GM12875 (cell line): ENCODE measurements around the gene NFKBIB.
"Not testable (repeated sequence)": the region's sequence is repeated elsewhere in the genome, so short reads cannot be mapped to it uniquely, and the experiment has no call there.

Experiments
- H3K4me3 ChIP-seq: one replicate; pipeline ENCODE4 v1.5.1; 2011; ENCODE audit warnings: low read depth, low read length, control low read depth
- TF ChIP-seq, protein P1 (sequence below): IDR thresholded peaks from 2 replicates; pipeline ENCODE4 v1.5.1; 2011; ENCODE audit warnings: low read depth, mild to moderate bottlenecking, control low read depth, inconsistent platforms, low read length, moderate library complexity, borderline replicate concordance; ENCODE audit not compliant: insufficient read depth

NFKBIB gene

DNA sequence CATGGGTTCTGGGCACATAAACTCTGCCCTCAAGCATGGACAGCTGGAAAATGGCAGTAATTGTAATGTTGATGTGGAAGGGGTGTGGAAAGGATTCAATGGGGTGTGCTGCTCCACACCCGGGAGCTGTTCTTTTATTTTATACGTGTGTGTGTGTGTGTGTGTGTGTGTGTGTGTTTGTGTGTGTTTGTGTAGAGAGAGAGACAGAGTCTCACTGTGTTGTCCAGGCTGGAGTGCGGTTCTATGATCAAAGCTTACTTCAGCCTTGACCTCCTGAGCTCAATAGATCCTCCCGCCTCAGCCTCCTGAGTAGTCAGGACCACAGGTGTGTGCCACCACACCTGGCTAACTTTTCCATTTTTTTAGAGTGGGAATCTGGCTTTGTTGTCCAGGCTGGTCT is 33.8 kb downstream of the NFKBIB start:
- TF ChIP-seq, protein P1, sequence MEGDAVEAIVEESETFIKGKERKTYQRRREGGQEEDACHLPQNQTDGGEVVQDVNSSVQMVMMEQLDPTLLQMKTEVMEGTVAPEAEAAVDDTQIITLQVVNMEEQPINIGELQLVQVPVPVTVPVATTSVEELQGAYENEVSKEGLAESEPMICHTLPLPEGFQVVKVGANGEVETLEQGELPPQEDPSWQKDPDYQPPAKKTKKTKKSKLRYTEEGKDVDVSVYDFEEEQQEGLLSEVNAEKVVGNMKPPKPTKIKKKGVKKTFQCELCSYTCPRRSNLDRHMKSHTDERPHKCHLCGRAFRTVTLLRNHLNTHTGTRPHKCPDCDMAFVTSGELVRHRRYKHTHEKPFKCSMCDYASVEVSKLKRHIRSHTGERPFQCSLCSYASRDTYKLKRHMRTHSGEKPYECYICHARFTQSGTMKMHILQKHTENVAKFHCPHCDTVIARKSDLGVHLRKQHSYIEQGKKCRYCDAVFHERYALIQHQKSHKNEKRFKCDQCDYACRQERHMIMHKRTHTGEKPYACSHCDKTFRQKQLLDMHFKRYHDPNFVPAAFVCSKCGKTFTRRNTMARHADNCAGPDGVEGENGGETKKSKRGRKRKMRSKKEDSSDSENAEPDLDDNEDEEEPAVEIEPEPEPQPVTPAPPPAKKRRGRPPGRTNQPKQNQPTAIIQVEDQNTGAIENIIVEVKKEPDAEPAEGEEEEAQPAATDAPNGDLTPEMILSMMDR = no peak
- H3K4me3 ChIP-seq = no peak overlapping the region

DNA sequence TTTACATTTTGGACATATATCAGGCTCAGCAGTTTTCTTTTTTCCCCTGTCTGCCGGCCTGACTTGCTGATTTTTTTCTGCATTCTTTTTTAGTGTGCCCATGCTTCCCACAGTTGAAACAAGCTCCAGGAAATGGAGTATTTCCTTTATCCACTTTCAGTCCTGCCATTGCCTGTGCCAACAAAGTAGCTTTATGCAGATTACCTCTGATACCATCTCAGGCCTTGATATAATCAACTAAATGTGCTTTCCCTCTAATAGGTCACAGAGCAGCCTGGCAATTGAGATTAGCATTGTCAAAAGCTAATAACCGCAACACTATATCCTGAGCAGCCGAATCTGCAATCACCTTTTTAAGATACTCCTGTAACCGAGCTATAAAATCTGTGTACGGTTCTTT is 40.2 kb downstream of the NFKBIB start:
- TF ChIP-seq, protein P1 = no peak
- no peak overlapping the region for H3K4me3 ChIP-seq

DNA sequence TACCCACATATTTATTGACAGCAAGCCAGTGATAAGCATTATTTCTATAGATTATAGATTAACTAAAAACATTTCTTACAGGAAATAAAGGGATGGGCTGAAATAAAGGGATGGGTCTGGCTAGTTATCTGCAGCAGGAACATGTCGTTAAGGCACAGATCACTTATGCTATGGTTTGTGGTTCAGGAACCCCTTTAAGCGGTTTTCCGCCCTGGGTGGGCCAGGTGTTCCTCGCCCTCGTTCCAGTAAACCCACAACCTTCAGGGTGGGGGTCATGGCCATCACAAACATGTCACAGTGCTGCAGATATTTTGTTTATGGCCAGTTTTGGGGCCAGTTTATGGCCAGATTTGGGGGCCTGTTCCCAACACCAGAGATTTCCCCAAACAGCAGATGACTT is 41.7 kb downstream of the NFKBIB start:
- H3K4me3 ChIP-seq = not testable (repeated sequence)

DNA sequence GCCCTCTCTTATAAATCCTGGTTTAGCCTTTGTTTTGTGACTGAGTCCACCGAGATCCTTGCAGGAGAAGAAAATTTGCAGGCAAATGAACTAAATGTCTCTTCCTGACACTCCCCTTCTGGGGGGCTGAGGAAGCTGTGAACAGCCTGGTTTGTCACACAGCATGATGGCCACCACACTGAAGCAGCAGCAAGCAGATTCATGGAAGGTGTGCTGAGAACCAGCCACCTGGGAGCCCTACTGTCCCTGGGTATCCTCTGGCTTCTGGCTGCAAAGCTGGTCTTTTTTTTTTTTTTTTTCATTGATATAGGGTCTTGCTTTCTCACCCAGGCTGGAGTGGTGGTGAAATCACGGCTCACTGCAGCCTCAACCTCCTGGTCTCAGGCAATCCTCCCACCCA is 42.2 kb downstream of the NFKBIB start:
- TF ChIP-seq, protein P1 = no peak
- no peak overlapping the region for H3K4me3 ChIP-seq

DNA sequence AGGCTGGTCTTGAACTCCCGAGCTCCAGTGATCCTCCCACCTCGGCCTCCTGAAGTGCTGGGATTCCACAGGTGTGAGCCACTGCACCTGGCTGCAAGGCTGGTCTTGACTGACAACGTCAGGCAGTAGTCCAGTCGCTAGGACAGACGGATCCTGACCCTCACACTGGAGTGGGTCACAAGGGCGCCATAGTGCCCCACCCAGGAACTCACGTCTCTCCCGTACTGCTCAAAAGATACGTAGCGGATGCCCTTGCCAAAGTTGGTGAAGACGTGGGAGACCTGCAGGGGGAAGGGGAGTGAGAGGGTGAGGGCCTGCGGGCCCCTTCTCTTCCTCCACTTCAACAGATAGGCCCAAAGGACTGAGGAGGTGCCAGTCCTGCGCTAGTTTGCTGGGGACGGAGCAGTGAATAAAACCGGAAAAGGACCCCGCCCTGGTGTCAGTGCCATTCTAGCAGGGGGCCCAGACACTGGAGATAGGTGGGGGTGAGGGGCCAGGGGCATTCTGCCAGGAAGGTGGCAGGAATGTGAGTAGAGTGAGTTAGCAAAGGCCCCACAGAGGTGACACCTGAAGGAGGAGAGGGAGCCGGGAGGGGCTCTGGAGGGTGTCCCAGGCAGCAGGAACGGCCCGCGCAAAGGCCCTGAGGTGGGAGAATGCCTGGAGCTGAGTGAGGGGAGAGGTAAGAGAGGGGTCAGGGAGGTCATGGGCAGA is 42.9 kb downstream of the NFKBIB start:
- TF ChIP-seq, protein P1 = no peak
- H3K4me3 ChIP-seq = no peak overlapping the region

DNA sequence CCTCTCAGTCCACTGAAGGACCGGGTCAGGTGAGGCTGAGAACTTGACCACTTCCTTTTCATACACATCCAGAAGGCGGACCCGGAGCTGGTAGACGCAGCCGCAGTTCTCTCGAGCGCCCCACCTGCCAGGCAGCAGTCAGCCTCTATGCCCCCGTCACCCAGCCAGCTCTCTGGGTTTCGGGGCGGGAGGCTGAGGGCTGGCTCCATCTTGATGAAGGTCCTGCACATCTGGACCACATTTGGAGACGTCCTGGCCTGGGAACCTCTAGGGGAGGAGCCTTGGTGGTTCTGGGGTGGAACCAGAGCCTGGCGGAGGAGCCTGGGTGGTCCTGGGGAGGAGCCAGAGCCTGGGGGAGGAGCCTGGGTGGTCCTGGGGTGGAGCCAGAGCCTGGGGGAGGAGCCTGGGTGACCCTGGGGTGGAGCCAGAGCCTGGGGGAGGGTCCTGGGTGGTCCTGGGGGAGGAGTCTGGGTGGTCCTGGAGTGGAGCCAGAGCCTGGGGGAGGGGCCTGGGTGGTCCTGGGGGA is 45.3 kb downstream of the NFKBIB start:
- TF ChIP-seq, protein P1 = no peak
- no peak overlapping the region for H3K4me3 ChIP-seq

DNA sequence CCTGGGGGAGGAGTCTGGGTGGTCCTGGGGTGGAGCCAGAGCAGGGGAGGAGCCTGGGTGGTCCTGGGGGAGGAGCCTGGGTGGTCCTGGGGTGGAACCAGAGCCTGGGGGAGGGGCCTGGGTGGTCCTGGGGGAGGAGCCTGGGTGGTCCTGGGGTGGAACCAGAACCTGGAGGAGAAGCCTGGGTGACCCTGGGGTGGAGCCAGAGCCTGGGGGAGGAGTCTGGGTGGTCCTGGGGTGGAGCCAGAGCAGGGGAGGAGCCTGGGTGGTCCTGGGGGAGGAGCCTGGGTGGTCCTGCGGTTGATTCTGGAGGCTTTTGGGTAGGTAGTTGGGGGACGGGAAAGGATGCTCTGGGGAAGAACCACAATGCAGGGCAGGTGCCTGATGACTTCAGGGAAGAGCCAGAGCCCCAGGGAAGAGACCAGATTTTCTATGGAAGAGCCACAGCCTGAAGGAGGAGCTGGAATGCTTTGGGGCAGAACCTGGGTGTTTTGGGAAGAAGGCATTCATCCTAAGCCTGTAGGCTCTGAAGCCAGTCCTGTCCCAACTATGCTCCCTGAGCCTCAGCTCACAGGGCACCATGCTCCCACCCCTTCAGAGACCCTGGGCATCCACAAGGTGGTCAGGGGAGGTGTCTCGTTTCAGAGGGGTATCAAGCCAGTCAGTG is 45.9 kb downstream of the NFKBIB start:
- H3K4me3 ChIP-seq = no peak overlapping the region

More for the DNA sequence above, 45.9 kb downstream of the NFKBIB start:
- TF ChIP-seq, protein P1 = no peak
